T-helper 17 cell (primary cell): ENCODE results near the gene TMEM63A. TPM values are rescaled to one million over a fixed set of nuclear protein-coding genes. Genes with fewer than 3 reads are reported as not detected.
"Not testable (repeated sequence)": the region's sequence is repeated elsewhere in the genome, so short reads cannot be mapped to it uniquely, and the experiment has no call there.

Experiments used
- ATAC-seq: fragments of 150-1000 bp; cut with Tn5 transposase; 2 replicates; pipeline ENCODE4 v1.10.0; 2021; ENCODE audit warnings: mild to moderate bottlenecking, moderate library complexity
- DNase-seq, 3 donors: peaks; one replicate each; pipeline versions ENCODE4 v3.0.0 to v3.0.0-alpha.2; 2020 to 2021
- H3K9me3 ChIP-seq: one replicate; pipeline ENCODE4 v1.7.0; 2013; ENCODE audit warnings: low read length, mild to moderate bottlenecking; ENCODE audit not compliant: control insufficient read depth, poor library complexity, severe bottlenecking
- H3K27ac Mint-ChIP-seq: one replicate; pipeline ENCODE4 v1.8.0; 2022; ENCODE audit warnings: mild to moderate bottlenecking, moderate library complexity, mixed read lengths
- H3K27me3 Mint-ChIP-seq: one replicate; pipeline ENCODE4 v1.8.0; 2022; ENCODE audit warnings: mixed read lengths
- H3K36me3 Mint-ChIP-seq: one replicate; pipeline ENCODE4 v1.8.0; 2022; ENCODE audit warnings: low read depth, mixed read lengths
- H3K4me1 Mint-ChIP-seq: one replicate; pipeline ENCODE4 v1.8.0; 2022; ENCODE audit warnings: mild to moderate bottlenecking, mixed read lengths
- H3K4me3 Mint-ChIP-seq: one replicate; pipeline ENCODE4 v1.8.0; 2022; ENCODE audit warnings: mild to moderate bottlenecking, moderate library complexity, mixed read lengths
- total RNA-seq, 4 donors: library from RNA in 2 of 4; stranded (reverse) in 2 of 4; gene quantifications; one replicate each; pipeline ENCODE4 v1.2.3 and lab custom pipeline; 2022 to 2026

TMEM63A gene
- 100 to 1,000 TPM; 269 to 280 TPM for total RNA-seq
- total RNA-seq (lab: John Stamatoyannopoulos, UW), result 228 to 328 reads per million in 2 donors

- H3K27ac Mint-ChIP-seq, result peak within 1 kb of the TSS; percentile 87
- H3K9me3 ChIP-seq, result no peaks in the 10 kb centered on the region
- DNase-seq, result peak; percentile 86 to 87 (median 86)
- H3K4me3 Mint-ChIP-seq, result peak within 1 kb of the TSS; percentile 96
- H3K4me1 Mint-ChIP-seq, result peaks cover 36% of the 10 kb centered on the region
- peak; percentile 80 for ATAC-seq
- peaks cover 4% of the 10 kb centered on the region for H3K36me3 Mint-ChIP-seq
- H3K27me3 Mint-ChIP-seq, result no peaks in the 10 kb centered on the region
Measured at GRCh38 chr1:225881959-225882693, at the start of gene TMEM63A. Gene TMEM63A, minus strand, starts transcription at chr1:225882380. Its CDS starts 4,800 bp downstream, at chr1:225877580.

- DNase-seq, result no peak
- no peaks in the 10 kb centered on the region for H3K27me3 Mint-ChIP-seq
- no peaks in the 10 kb centered on the region for H3K36me3 Mint-ChIP-seq
- no peaks in the 10 kb centered on the region for H3K9me3 ChIP-seq
- H3K4me3 Mint-ChIP-seq, result no peak overlapping the region
- H3K4me1 Mint-ChIP-seq, result peaks cover 5% of the 10 kb centered on the region
- H3K27ac Mint-ChIP-seq, result no peak overlapping the region
- no peak for ATAC-seq
Measured at GRCh38 chr1:225931270-225932136, 49.3 kb upstream of the TMEM63A start.

GRCh38 chr1:225930566-225930965, 48.4 kb upstream of the TMEM63A start:
- Mint-ChIP-seq H3K4me1 (peaks cover 5% of the 10 kb centered on the region), H3K4me3 (no peak overlapping the region), H3K27me3 (no peaks in the 10 kb centered on the region), H3K27ac (no peak overlapping the region), H3K36me3 (no peaks in the 10 kb centered on the region)
- DNase-seq, result no peak
- no peaks in the 10 kb centered on the region for H3K9me3 ChIP-seq
- ATAC-seq, result no peak

- DNase-seq, H3K4me3 Mint-ChIP-seq, H3K27me3 Mint-ChIP-seq, H3K36me3 Mint-ChIP-seq, H3K9me3 ChIP-seq, H3K4me1 Mint-ChIP-seq, ATAC-seq: not testable (repeated sequence)
- H3K27ac Mint-ChIP-seq, result peak overlapping the region; percentile 81
Measured at GRCh38 chr1:225929462-225929861, 47.3 kb upstream of the TMEM63A start.

GRCh38 chr1:225928186-225929175, 46.3 kb upstream of the TMEM63A start:
- Mint-ChIP-seq H3K4me1 (peaks cover 11% of the 10 kb centered on the region), H3K27ac (peak overlapping the region; percentile 81), H3K27me3 (no peaks in the 10 kb centered on the region), H3K4me3 (no peak overlapping the region), H3K36me3 (no peaks in the 10 kb centered on the region)
- ATAC-seq, result no peak
- no peak for DNase-seq
- H3K9me3 ChIP-seq, result no peaks in the 10 kb centered on the region

GRCh38 chr1:225926551-225927113, 44.5 kb upstream of the TMEM63A start:
- ATAC-seq, result no peak
- Mint-ChIP-seq H3K27ac (no peak overlapping the region), H3K4me3 (no peak overlapping the region), H3K27me3 (no peaks in the 10 kb centered on the region), H3K4me1 (peaks cover 15% of the 10 kb centered on the region), H3K36me3 (no peaks in the 10 kb centered on the region)
- H3K9me3 ChIP-seq, result no peaks in the 10 kb centered on the region
- no peak for DNase-seq

- Mint-ChIP-seq H3K4me1 (peaks cover 20% of the 10 kb centered on the region), H3K4me3 (peak within 1 kb of the TSS; percentile 94), H3K27ac (peak within 1 kb of the TSS; percentile 93), H3K36me3 (no peaks in the 10 kb centered on the region), H3K27me3 (no peaks in the 10 kb centered on the region)
- H3K9me3 ChIP-seq, result no peaks in the 10 kb centered on the region
- DNase-seq (peak; percentile 93 to 96 (median 93)), ATAC-seq (peak; percentile 99)
Measured at GRCh38 chr1:225923692-225924555, 41.7 kb upstream of the TMEM63A start, which contains the start of gene PYCR2. Gene PYCR2, minus strand, starts transcription at chr1:225924250. Its CDS starts 140 bp downstream, at chr1:225924110.

- Mint-ChIP-seq H3K4me3 (peak overlapping the region; percentile 94), H3K4me1 (peaks cover 19% of the 10 kb centered on the region), H3K36me3 (no peaks in the 10 kb centered on the region), H3K27ac (peak overlapping the region; percentile 93), H3K27me3 (no peaks in the 10 kb centered on the region)
- H3K9me3 ChIP-seq, result no peaks in the 10 kb centered on the region
- DNase-seq (no peak), ATAC-seq (no peak)
Measured at GRCh38 chr1:225923381-225923691, 41.2 kb upstream of the TMEM63A start.

GRCh38 chr1:225921734-225922709, 39.8 kb upstream of the TMEM63A start:
- Mint-ChIP-seq H3K4me1 (peaks cover 15% of the 10 kb centered on the region), H3K27me3 (no peaks in the 10 kb centered on the region), H3K27ac (no peak overlapping the region), H3K36me3 (no peaks in the 10 kb centered on the region), H3K4me3 (no peak overlapping the region)
- H3K9me3 ChIP-seq, result no peaks in the 10 kb centered on the region
- DNase-seq (no peak), ATAC-seq (no peak)

- peaks cover 14% of the 10 kb centered on the region for H3K4me1 Mint-ChIP-seq
- DNase-seq, result no peak
- H3K4me3 Mint-ChIP-seq, result no peak overlapping the region
- peaks cover 3% of the 10 kb centered on the region for H3K36me3 Mint-ChIP-seq
- no peaks in the 10 kb centered on the region for H3K9me3 ChIP-seq
- H3K27me3 Mint-ChIP-seq, result no peaks in the 10 kb centered on the region
- H3K27ac Mint-ChIP-seq, result peak overlapping the region; percentile 89
- no peak for ATAC-seq
Measured at GRCh38 chr1:225919906-225920305, 37.7 kb upstream of the TMEM63A start.

- H3K27me3 Mint-ChIP-seq, result no peaks in the 10 kb centered on the region
- peaks cover 3% of the 10 kb centered on the region for H3K36me3 Mint-ChIP-seq
- ATAC-seq (no peak), DNase-seq (no peak)
- H3K9me3 ChIP-seq, result no peaks in the 10 kb centered on the region
- H3K4me1 Mint-ChIP-seq, result peaks cover 8% of the 10 kb centered on the region
- no peak overlapping the region for H3K4me3 Mint-ChIP-seq
- H3K27ac Mint-ChIP-seq, result peak overlapping the region; percentile 24
Measured at GRCh38 chr1:225918280-225918679, 36.1 kb upstream of the TMEM63A start.
